Retinal pigment epithelial cell (primary cell): Measurements from ENCODE around the gene FLNB.

Source experiments
- DNase-seq: peaks from one replicate; pipeline ENCODE4 v3.0.0-alpha.2; 2010; ENCODE audit warnings: low read depth
- H3K4me3 ChIP-seq: 2 replicates; pipeline ENCODE4 v1.5.1; 2011; ENCODE audit warnings: mild to moderate bottlenecking, low read length, control low read depth, moderate library complexity
- CTCF ChIP-seq: conservative IDR thresholded peaks from 2 replicates; pipeline ENCODE4 v1.5.1; 2011; ENCODE audit warnings: low read depth, low read length, control low read depth, inconsistent platforms

Gene FLNB

GRCh38 chr3:58090351-58090750 is 82.1 kb downstream of the FLNB start:
- no peak for DNase-seq
- no peak for TF ChIP-seq CTCF
- H3K4me3 ChIP-seq: no peak overlapping the region

GRCh38 chr3:58092521-58092920 is 84.3 kb downstream of the FLNB start:
- H3K4me3 ChIP-seq: no peak overlapping the region
- TF ChIP-seq CTCF: no peak
- DNase-seq: no peak

- H3K4me3 ChIP-seq: no peak overlapping the region
- DNase-seq: peak; percentile 32
- TF ChIP-seq CTCF: no peak
Observed at GRCh38 chr3:58093574-58094195, 85.5 kb downstream of the FLNB start.

- no peak for TF ChIP-seq CTCF
- H3K4me3 ChIP-seq: no peak overlapping the region
- no peak for DNase-seq
Observed at GRCh38 chr3:58094657-58095056, 86.4 kb downstream of the FLNB start.

GRCh38 chr3:58095603-58096138 is 87.4 kb downstream of the FLNB start:
- H3K4me3 ChIP-seq: no peak overlapping the region
- no peak for TF ChIP-seq CTCF
- no peak for DNase-seq

DNA sequence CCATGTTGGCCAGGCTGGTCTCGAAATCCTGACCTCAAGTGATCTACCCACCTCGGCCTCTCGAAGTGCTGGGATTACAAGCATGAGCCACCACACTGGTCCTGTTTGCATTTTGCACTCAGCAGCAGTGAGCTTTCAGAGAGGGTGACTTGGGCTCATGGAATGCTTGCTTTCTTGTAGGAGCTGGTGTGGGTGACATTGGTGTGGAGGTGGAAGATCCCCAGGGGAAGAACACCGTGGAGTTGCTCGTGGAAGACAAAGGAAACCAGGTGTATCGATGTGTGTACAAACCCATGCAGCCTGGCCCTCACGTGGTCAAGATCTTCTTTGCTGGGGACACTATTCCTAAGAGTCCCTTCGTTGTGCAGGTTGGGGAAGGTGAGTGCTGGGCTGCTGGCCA is 90.3 kb downstream of the FLNB start:
- DNase-seq: no peak
- no peak overlapping the region for H3K4me3 ChIP-seq
- TF ChIP-seq CTCF: no peak

DNA sequence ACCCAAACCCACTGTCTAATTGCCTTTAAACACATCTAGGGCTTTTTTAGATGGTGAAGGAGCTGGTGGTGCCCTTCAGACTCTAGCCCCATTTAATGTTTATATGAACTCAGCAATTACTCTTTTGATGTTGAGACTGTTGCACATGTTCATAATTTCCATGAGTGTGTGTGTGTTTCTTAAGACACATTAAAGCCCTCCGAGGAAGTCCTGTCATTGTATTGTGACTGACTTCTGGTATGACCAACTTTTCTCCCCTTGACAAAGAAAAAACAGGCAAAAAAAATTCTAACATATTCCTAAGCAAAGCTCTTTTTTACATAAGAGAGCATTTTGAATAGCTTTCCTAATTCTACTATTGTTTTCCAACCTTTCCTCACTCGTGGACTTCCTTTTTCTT is 91.6 kb downstream of the FLNB start:
- TF ChIP-seq CTCF: no peak
- no peak for DNase-seq
- no peak overlapping the region for H3K4me3 ChIP-seq
